GM12878 (cell line): ENCODE results near the gene RAMP2. TPM values are rescaled to one million over a fixed set of nuclear protein-coding genes. Genes with fewer than 3 reads are reported as not detected.

Experiments
- ATAC-seq: fragments of 200-7000 bp; cut with Tn5 transposase; 3 replicates; pipeline ENCODE4 v1.9.1; 2020; ENCODE audit warnings: mild to moderate bottlenecking, moderate library complexity
- BruUV-seq: library from RNA; stranded (reverse); fragments of 400-500 nt; replicated peaks from 2 replicates; lab custom pipeline; 2021; lab: Mats Ljungman, UMichigan
- CTCF ChIA-PET: fragments of 300-600 bp; sonication (Branson Sonifier 250); formaldehyde crosslinking; extraction: SDS; loops from one replicate; lab custom pipeline; 2021; ENCODE audit warnings: inconsistent platforms; lab: Yijun Ruan, JAX
- POLR2A ChIA-PET: fragments of 350-600 bp; formaldehyde crosslinking; extraction: SDS; loops from one replicate; lab custom pipeline; 2021; ENCODE audit warnings: inconsistent platforms; lab: Charles Lee
- RAD21 ChIA-PET: fragments of 300-600 bp; sonication (Branson Sonifier 250); formaldehyde crosslinking; loops from one replicate; lab custom pipeline; 2023; ENCODE audit warnings: antibody characterized with exemption; ENCODE audit not compliant: unreplicated experiment; lab: Charles Lee
- SMC1A ChIA-PET: fragments of 300-600 bp; sonication (Branson Sonifier 250); formaldehyde crosslinking; loops from one replicate; lab custom pipeline; 2023; ENCODE audit not compliant: unreplicated experiment, uncharacterized antibody; lab: Charles Lee
- DNase-seq: peaks from one replicate; pipeline ENCODE4 v3.0.0-alpha.2; 2011; ENCODE audit warnings: low read depth, low spot score
- FAIRE-seq: peaks from 3 replicates; lab custom pipeline; 2011; peaks lifted over from hg19 to GRCh38; lab: Jason Lieb, UNC
- H2AFZ ChIP-seq: 2 replicates; pipeline ENCODE4 v1.6.0; 2011; ENCODE audit warnings: low read depth, low read length, control low read depth; ENCODE audit not compliant: control insufficient read depth
- H3K27ac ChIP-seq: 2 replicates; pipeline ENCODE4 v1.5.1; 2011; ENCODE audit warnings: control low read depth; ENCODE audit not compliant: control insufficient read depth, insufficient read depth
- H3K27me3 ChIP-seq, 2 experiments: replicated peaks in 1 of 2; 2 replicates each; pipeline versions ENCODE4 v1.6.0 to v1.6.1; 2011; ENCODE audit warnings: low read length in 1 of 2; ENCODE audit not compliant: control insufficient read depth in 2 of 2, insufficient read depth in 2 of 2
- H3K36me3 ChIP-seq, 2 experiments: 2 replicates each; pipeline ENCODE4 v1.5.1; 2011; ENCODE audit warnings: low read length in 1 of 2; ENCODE audit not compliant: control insufficient read depth in 2 of 2, insufficient read depth in 2 of 2
- H3K4me1 ChIP-seq: 2 replicates; pipeline ENCODE4 v1.6.1; 2011; ENCODE audit warnings: mild to moderate bottlenecking, low read length, moderate library complexity, mixed read lengths; ENCODE audit not compliant: control insufficient read depth, insufficient read depth
- H3K4me2 ChIP-seq: 2 replicates; pipeline ENCODE4 v1.6.0; 2011; ENCODE audit warnings: control low read depth; ENCODE audit not compliant: control insufficient read depth, insufficient read depth
- H3K4me3 ChIP-seq: fragments of 200-600 bp; sonication (generic); 2 replicates; pipeline ENCODE4 v1.5.1; 2016
- H3K79me2 ChIP-seq: 2 replicates; pipeline ENCODE4 v1.6.0; 2011; ENCODE audit warnings: low read length; ENCODE audit not compliant: control insufficient read depth, insufficient read depth
- H3K9ac ChIP-seq: 2 replicates; pipeline ENCODE4 v1.8.0; 2011; ENCODE audit warnings: low read length, control low read depth, mixed read lengths; ENCODE audit not compliant: control insufficient read depth, insufficient read depth
- H3K9me3 ChIP-seq: replicated peaks from 3 replicates; pipeline ENCODE4 v1.5.1; 2011; ENCODE audit warnings: mild to moderate bottlenecking, low read length; ENCODE audit not compliant: control insufficient read depth, insufficient read depth
- H4K20me1 ChIP-seq: 2 replicates; pipeline ENCODE4 v1.6.0; 2011; ENCODE audit not compliant: control insufficient read depth, insufficient read depth
- CREM ChIP-seq: IDR thresholded peaks from 2 replicates; pipeline ENCODE4 v1.6.1; 2014; ENCODE audit warnings: antibody characterized with exemption, low read depth
- MTA2 ChIP-seq: fragments of 450-650 bp; IDR thresholded peaks from 2 replicates; pipeline ENCODE4 v1.6.1; 2016; ENCODE audit warnings: low read depth, mild to moderate bottlenecking, moderate library complexity
- RELA ChIP-seq: fragments of 450-650 bp; IDR thresholded peaks from 2 replicates; pipeline ENCODE4 v1.8.0; 2014; ENCODE audit warnings: borderline replicate concordance; ENCODE audit not compliant: partially characterized antibody
- YY1 ChIP-seq: IDR thresholded peaks from 2 replicates; pipeline ENCODE4 v1.6.1; 2011; ENCODE audit warnings: low read depth, mild to moderate bottlenecking, low read length
- WGBS: methylation state at CpG from one replicate; pipeline ENCODE4 v1.1.6; 2016; ENCODE audit warnings: low lambda C conversion rate; ENCODE audit not compliant: insufficient replicate concordance, insufficient coverage; ENCODE audit errors: missing lambda C conversion rate; 5-methylcytosine and 5-hydroxymethylcytosine counted together
- in situ Hi-C: fragments of 300-500 bp; cut with MboI; formaldehyde crosslinking; loops from 9 replicates; pipeline ENCODE4 v1.14.3; 2018; ENCODE audit warnings: mixed read lengths
- intact Hi-C: fragments of 100-400 bp; cut with micrococcal nuclease; formaldehyde crosslinking; loops from one replicate; pipeline ENCODE4 v1.14.2; 2022; ENCODE audit not compliant: unreplicated experiment
- polyA plus RNA-seq, 11 experiments: library from polyadenylated mRNA; depleted of rRNA in 4 of 11; unstranded in 6 of 11; stranded (reverse) in 5 of 11; fragments of >200 nt; fragmentation: Nextera tagmentation in 4 of 11; fragmentation: Illumina TruSeq in 1 of 11; extraction: Ambion mirVana in 4 of 11; extraction: Trizol in 1 of 11; gene quantifications; 1 replicate in 1 of 11; 2 replicates in 10 of 11; pipeline versions ENCODE4 v1.2.1 to v1.2.3, GENCODE V29; 2011 to 2016; ENCODE audit warnings: inconsistent platforms in 2 of 11, missing spikeins in 2 of 11, low read depth in 1 of 11
- total RNA-seq, 4 experiments: library from RNA; depleted of rRNA in 3 of 4; stranded (reverse); fragments of >200 nt in 3 of 4; fragmentation: Illumina TruSeq in 1 of 4; extraction: Trizol in 1 of 4; gene quantifications; 2 replicates each; pipeline versions ENCODE4 v1.2.1 to v1.2.3, GENCODE V29; 2013 to 2021
- TF ChIP-seq, protein P1 (sequence below): IDR thresholded peaks from 2 replicates; pipeline ENCODE4 v1.6.1; 2011; ENCODE audit warnings: low read depth, low read length, improper control_type of control experiment, borderline replicate concordance

The RAMP2 gene
- total and polyA plus RNA-seq, 10 of the 15 experiments (the other 5 are each of a cell fraction or from before 2014, with no cell fraction given): 0.14 to 0.32 (median 0.21) TPM; not detected in 4

DNA sequence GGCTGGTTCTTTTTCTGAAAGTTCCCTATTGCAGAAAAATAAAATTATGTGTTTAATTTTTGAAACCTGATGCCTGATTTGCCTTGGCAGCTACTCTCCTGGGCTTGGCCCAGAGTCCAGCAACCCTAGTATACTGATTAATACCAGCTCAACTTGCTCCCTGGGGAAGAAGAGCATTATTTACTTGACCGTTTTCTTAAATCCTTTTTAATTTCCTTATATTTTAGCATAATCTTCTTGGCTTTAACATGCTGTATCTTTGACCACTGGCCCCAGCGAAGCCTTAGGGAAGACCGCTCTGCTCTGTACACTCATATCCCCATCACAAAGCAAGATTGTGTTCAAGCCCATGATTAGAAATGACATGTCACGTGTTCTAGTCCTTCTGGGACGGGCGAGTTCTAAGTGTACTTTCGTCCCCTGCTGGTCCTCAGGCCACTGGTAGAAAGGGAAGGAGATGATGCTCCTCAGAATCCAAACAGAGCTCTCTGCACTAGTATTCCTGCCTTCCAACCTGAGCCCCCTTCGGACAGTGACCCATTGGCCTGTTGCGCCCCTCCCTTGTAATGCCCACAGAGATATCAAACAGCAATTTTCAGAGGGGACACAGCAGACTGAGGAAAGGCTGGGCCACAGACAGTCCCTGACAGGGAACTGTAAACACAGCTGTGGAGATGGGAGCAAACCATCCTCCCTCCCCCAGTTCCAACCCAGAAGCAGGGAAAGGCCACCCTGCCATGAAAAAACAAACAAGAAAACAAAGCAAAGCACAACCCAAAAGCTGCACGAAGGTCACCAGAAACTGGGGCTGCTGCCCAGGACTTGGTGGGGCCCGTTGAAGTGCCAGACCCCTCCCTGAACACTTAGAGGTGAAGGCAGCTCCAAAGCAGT, 11.9 kb upstream of the RAMP2 start:
- no peak for ATAC-seq
- POLR2A ChIA-PET: interaction anchor here (1.6 kb wide), 1 partner anchor 10 kb away, joined by 6 read pairs; no protein-coding TSS in a partner anchor

DNA sequence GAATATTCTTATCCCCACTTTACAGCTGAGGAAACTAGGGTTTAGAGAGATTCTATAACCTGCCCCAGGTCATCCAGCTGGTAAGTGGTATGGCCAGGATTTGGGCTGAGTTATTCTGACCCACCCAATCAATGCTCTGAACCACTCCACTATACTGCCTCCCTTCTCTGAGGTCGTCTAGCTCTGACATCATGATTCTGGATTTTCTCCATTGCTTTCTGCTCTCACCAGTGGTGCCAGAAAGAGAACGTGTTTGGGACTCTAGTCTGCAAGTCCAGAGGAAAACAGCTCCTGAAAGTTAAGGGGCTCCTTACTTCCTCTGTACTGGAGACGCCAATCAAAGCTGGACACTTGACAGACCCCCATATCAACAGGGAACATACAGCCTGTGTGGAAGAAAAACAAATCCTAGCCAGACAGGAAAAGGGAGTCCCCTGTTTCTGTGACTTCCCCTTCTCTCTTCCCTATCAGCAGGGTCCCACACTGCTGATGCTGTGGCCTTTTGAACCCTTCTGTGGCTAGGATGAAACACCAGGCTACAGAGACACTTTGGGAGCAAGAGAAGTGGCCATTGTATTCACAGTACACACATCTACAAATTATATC, 10.2 kb upstream of the RAMP2 start:
- no peak overlapping the region for H3K4me2 ChIP-seq
- in situ Hi-C loops: loop anchor here (5.0 kb wide), 1 partner anchor 51 kb away; no protein-coding TSS in a partner anchor
- SMC1A ChIA-PET: interaction anchor here (1.4 to 3.4 kb wide), 5 partner anchors 9 to 95 kb away, joined by 3 to 17 read pairs (median 4); partner anchors contain the start of gene VPS25

More for the DNA sequence above, 11.9 kb upstream of the RAMP2 start:
- no peak overlapping the region for H3K27ac ChIP-seq
- H2AFZ ChIP-seq: no peak overlapping the region
- in situ Hi-C loops (no loop called here), intact Hi-C loops (no loop called here)
- no TSS peak for BruUV-seq
- ChIA-PET CTCF (interaction anchor here (0.6 to 2.7 kb wide), 8 partner anchors 9 to 171 kb away, joined by 3 to 21 read pairs (median 4); no protein-coding TSS in a partner anchor), SMC1A (interaction anchor here (1.2 to 3.4 kb wide), 5 partner anchors 10 to 93 kb away, joined by 3 to 17 read pairs (median 4); partner anchors contain the start of gene CNTNAP1), RAD21 (interaction anchor here (1.5 to 1.9 kb wide), 2 partner anchors 11 to 14 kb away, joined by 4 to 7 read pairs; no protein-coding TSS in a partner anchor)
- H4K20me1 ChIP-seq: no peaks in the 10 kb centered on the region
- H3K36me3 ChIP-seq: no peaks in the 10 kb centered on the region
- H3K4me2 ChIP-seq: no peak overlapping the region
- H3K9me3 ChIP-seq: no peaks in the 10 kb centered on the region
- peaks cover 5% of the 10 kb centered on the region for H3K79me2 ChIP-seq
- FAIRE-seq (no peak), DNase-seq (no peak)
- no peak overlapping the region for H3K4me3 ChIP-seq
- H3K4me1 ChIP-seq: no peaks in the 10 kb centered on the region
- no peaks in the 10 kb centered on the region; a peak in 1 of 4 replicates for H3K27me3 ChIP-seq
- no peak overlapping the region for H3K9ac ChIP-seq
- no peak for TF ChIP-seq CREM
- TF ChIP-seq, all 136 proteins: peak for 0
- WGBS: 30% methylated on average over 11 of the region's 11 CpGs

More for the DNA sequence above, 10.2 kb upstream of the RAMP2 start:
- H3K9ac ChIP-seq: no peak overlapping the region
- no peaks in the 10 kb centered on the region for H3K36me3 ChIP-seq
- FAIRE-seq: no peak
- no peak for DNase-seq
- H3K27ac ChIP-seq: no peak overlapping the region
- no TSS peak for BruUV-seq
- CTCF ChIA-PET: interaction anchor here (1.0 to 2.7 kb wide), 4 partner anchors 11 to 172 kb away, joined by 3 to 21 read pairs (median 5); no protein-coding TSS in a partner anchor
- ATAC-seq: no peak
- H3K4me3 ChIP-seq: no peak overlapping the region
- H2AFZ ChIP-seq: no peak overlapping the region
- intact Hi-C loops: no loop called here
- no peaks in the 10 kb centered on the region; a peak in 1 of 4 replicates for H3K27me3 ChIP-seq
- H4K20me1 ChIP-seq: no peaks in the 10 kb centered on the region
- TF ChIP-seq YY1: no peak
- no peak for TF ChIP-seq MTA2
- TF ChIP-seq, protein P1, sequence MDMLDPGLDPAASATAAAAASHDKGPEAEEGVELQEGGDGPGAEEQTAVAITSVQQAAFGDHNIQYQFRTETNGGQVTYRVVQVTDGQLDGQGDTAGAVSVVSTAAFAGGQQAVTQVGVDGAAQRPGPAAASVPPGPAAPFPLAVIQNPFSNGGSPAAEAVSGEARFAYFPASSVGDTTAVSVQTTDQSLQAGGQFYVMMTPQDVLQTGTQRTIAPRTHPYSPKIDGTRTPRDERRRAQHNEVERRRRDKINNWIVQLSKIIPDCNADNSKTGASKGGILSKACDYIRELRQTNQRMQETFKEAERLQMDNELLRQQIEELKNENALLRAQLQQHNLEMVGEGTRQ: no peak
- TF ChIP-seq RELA: no peak
- no peaks in the 10 kb centered on the region for H3K9me3 ChIP-seq
- H3K4me1 ChIP-seq: no peaks in the 10 kb centered on the region
- RAD21 ChIA-PET: interaction anchor here (0.5 to 1.9 kb wide), 3 partner anchors 9 to 19 kb away, joined by 4 to 7 read pairs (median 4); no protein-coding TSS in a partner anchor
- 6% methylated on average over 3 of the region's 3 CpGs for WGBS
- POLR2A ChIA-PET: interaction anchor here (0.6 to 1.9 kb wide), 4 partner anchors 8 to 247 kb away, joined by 3 to 6 read pairs (median 4); no protein-coding TSS in a partner anchor
- no peaks in the 10 kb centered on the region for H3K79me2 ChIP-seq
